ENCODE results near the gene SSX2IP.
"Not testable (repeated sequence)": the region's sequence is repeated elsewhere in the genome, so short reads cannot be mapped to it uniquely, and the experiment has no call there.

The SSX2IP gene, protein sequence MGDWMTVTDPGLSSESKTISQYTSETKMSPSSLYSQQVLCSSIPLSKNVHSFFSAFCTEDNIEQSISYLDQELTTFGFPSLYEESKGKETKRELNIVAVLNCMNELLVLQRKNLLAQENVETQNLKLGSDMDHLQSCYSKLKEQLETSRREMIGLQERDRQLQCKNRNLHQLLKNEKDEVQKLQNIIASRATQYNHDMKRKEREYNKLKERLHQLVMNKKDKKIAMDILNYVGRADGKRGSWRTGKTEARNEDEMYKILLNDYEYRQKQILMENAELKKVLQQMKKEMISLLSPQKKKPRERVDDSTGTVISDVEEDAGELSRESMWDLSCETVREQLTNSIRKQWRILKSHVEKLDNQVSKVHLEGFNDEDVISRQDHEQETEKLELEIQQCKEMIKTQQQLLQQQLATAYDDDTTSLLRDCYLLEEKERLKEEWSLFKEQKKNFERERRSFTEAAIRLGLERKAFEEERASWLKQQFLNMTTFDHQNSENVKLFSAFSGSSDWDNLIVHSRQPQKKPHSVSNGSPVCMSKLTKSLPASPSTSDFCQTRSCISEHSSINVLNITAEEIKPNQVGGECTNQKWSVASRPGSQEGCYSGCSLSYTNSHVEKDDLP

DNA sequence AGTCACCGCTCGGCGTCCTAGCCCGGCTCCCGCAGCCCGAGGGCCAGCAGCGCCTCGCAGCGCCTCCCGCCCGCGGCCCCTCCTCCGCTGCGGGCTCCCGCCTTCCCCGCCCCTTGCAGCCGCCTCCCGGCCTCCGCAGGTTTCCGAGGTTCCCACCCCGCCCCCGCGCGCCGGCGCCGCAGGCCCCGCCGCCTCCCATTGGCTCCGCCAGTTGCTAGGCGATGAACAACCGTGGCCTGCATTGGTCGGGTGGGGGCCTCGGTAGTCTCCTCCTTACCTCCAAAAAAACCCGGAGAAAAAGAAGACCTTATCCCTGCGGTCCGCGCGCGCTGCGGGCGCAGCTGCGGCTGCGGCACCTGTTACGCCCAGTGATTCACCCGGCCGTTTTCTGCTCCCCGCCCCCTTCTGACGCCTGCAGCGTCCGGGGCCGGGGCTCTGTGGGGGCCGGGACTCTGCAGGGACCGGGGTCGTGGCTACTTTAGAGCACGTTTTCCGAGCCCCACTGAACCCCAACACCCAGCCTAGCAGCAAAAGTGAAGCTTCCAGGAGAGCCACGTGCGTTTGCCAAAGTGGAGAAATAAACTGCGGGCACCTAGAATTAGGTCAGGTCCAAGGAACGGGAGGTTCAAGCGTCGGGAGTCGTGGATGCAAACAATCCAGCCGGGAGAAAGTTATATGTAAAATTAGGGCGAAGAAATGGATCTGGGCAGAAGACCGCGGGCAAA, at the start of gene SSX2IP:
SSX2IP (minus strand) TSS at position 65 of the 725 bp plus-strand sequence. CDS start 19,242 bp downstream, outside the sequence.
- peaks cover 4% of the 10 kb centered on the region for H3K36me3 Mint-ChIP-seq (ENCODE audit: low read depth)
- H3K27me3 Mint-ChIP-seq (ENCODE audit: low read depth) = no peaks in the 10 kb centered on the region
- peaks cover 48% of the 10 kb centered on the region for H3K4me1 Mint-ChIP-seq (ENCODE audit: low read depth)
- peak within 1 kb of the TSS; percentile 85 for H3K27ac Mint-ChIP-seq
- peak within 1 kb of the TSS; percentile 87 for H3K4me3 Mint-ChIP-seq
- DNase-seq (ENCODE audit: low spot score) = peak; percentile 97
- H3K9me3 Mint-ChIP-seq = peaks cover 7% of the 10 kb centered on the region

GRCh38 chr1:84738237-84738636, 48.0 kb upstream of the SSX2IP start:
- H3K4me3 Mint-ChIP-seq = no peak overlapping the region
- H3K27ac Mint-ChIP-seq = no peak overlapping the region
- H3K36me3 Mint-ChIP-seq (ENCODE audit: low read depth) = no peaks in the 10 kb centered on the region
- H3K27me3 Mint-ChIP-seq (ENCODE audit: low read depth) = peaks cover 8% of the 10 kb centered on the region
- peaks cover 3% of the 10 kb centered on the region for H3K4me1 Mint-ChIP-seq (ENCODE audit: low read depth)
- H3K9me3 Mint-ChIP-seq = no peaks in the 10 kb centered on the region
- no peak for DNase-seq (ENCODE audit: low spot score)

GRCh38 chr1:84737590-84737989, 47.3 kb upstream of the SSX2IP start:
- Mint-ChIP-seq H3K4me1 (ENCODE audit: low read depth) (no peaks in the 10 kb centered on the region), H3K27me3 (ENCODE audit: low read depth) (peaks cover 8% of the 10 kb centered on the region), H3K4me3 (no peak overlapping the region), H3K9me3 (no peaks in the 10 kb centered on the region), H3K27ac (no peak overlapping the region), H3K36me3 (ENCODE audit: low read depth) (no peaks in the 10 kb centered on the region)
- DNase-seq (ENCODE audit: low spot score) = no peak

- H3K27me3 Mint-ChIP-seq (ENCODE audit: low read depth) = peaks cover 8% of the 10 kb centered on the region
- H3K36me3 Mint-ChIP-seq (ENCODE audit: low read depth) = no peaks in the 10 kb centered on the region
- H3K4me1 Mint-ChIP-seq (ENCODE audit: low read depth) = no peaks in the 10 kb centered on the region
- H3K27ac Mint-ChIP-seq = no peak overlapping the region
- no peak for DNase-seq (ENCODE audit: low spot score)
- no peak overlapping the region for H3K4me3 Mint-ChIP-seq
- no peaks in the 10 kb centered on the region for H3K9me3 Mint-ChIP-seq
Measured at GRCh38 chr1:84736944-84737343, 46.7 kb upstream of the SSX2IP start.

DNA sequence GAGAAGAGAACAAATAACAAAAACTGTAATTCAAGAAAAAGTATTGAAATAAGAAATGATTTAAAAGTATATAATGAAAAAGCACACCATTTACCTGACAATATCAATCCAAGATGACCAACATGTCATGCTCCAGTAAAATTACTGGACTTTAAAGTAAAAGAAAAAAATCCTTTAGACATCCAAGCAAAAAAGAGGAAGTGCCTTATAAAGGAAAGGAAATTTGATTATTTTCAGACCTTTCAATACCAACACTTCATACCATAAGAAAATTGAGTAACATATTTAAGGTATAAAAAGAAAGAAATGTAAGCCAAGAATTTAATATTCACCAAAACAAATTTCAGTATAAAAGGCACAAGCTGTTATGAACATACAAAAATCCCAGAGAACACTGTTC, 46.2 kb upstream of the SSX2IP start:
- Mint-ChIP-seq H3K9me3 (peaks cover 3% of the 10 kb centered on the region), H3K27me3 (ENCODE audit: low read depth) (peaks cover 12% of the 10 kb centered on the region)

DNA sequence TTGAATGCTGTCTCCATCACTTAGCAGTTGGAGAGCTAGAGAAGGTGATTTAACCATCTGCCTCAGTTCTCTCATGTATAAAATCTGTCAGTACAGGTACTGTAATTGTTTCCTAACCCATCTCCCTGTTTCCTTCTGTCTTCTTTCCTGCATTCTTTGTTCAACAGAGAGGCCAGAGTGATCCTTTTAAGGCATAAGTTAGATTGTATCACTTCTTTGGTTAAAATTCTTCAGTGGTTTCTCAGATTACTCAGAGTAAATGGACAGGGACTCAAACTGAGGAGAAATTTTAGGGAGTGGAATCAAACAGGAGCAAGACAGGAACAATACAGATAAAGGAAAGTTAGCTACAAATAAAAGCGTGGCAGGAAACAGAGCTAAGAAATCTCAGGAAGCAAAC, 45.2 kb upstream of the SSX2IP start:
- Mint-ChIP-seq H3K36me3 (ENCODE audit: low read depth) (no peaks in the 10 kb centered on the region), H3K4me3 (no peak overlapping the region), H3K9me3 (peaks cover 5% of the 10 kb centered on the region), H3K4me1 (ENCODE audit: low read depth) (no peaks in the 10 kb centered on the region), H3K27ac (no peak overlapping the region), H3K27me3 (ENCODE audit: low read depth) (peaks cover 19% of the 10 kb centered on the region)
- no peak for DNase-seq (ENCODE audit: low spot score)

More for the DNA sequence above, 46.2 kb upstream of the SSX2IP start:
- Mint-ChIP-seq H3K4me3 (no peak overlapping the region), H3K4me1 (ENCODE audit: low read depth) (no peaks in the 10 kb centered on the region), H3K27ac (no peak overlapping the region), H3K36me3 (ENCODE audit: low read depth) (no peaks in the 10 kb centered on the region)
- DNase-seq (ENCODE audit: low spot score) = no peak

- Mint-ChIP-seq H3K27me3 (ENCODE audit: low read depth) (peaks cover 35% of the 10 kb centered on the region), H3K4me1 (ENCODE audit: low read depth) (no peaks in the 10 kb centered on the region), H3K9me3 (peaks cover 5% of the 10 kb centered on the region), H3K4me3 (no peak overlapping the region), H3K27ac (no peak overlapping the region), H3K36me3 (ENCODE audit: low read depth) (no peaks in the 10 kb centered on the region)
- DNase-seq (ENCODE audit: low spot score) = no peak
Measured at GRCh38 chr1:84732520-84732919, 42.3 kb upstream of the SSX2IP start.

DNA sequence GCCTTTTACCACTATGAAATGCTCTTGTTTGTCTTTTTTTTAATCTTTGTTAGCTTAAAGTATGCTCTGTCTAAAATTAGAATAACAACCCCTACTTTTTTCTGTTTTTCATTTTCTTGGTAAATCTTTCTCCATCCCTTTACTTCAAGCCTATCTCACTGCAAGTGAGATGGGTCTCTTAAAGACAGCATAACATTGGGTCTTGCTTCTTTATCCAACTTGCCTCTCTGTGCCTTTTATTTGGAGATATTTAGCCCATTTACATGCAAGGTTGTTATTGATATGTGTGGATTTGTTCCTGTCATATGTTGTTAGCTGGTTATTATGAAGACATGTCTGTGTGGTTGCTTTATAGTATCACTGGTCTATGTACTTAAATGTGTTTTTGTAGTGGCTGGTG, 41.3 kb upstream of the SSX2IP start:
- Mint-ChIP-seq H3K27ac (no peak overlapping the region), H3K4me3 (no peak overlapping the region), H3K9me3 (peaks cover 5% of the 10 kb centered on the region), H3K4me1 (ENCODE audit: low read depth) (no peaks in the 10 kb centered on the region), H3K36me3 (ENCODE audit: low read depth) (no peaks in the 10 kb centered on the region), H3K27me3 (ENCODE audit: low read depth) (peaks cover 33% of the 10 kb centered on the region)
- no peak for DNase-seq (ENCODE audit: low spot score)

- not testable (repeated sequence) for H3K9me3 Mint-ChIP-seq; DNase-seq (ENCODE audit: low spot score); H3K27ac Mint-ChIP-seq; H3K4me1 Mint-ChIP-seq (ENCODE audit: low read depth); H3K36me3 Mint-ChIP-seq (ENCODE audit: low read depth); H3K4me3 Mint-ChIP-seq
- peaks cover 27% of the 10 kb centered on the region for H3K27me3 Mint-ChIP-seq (ENCODE audit: low read depth)
Measured at GRCh38 chr1:84727711-84728110, 37.5 kb upstream of the SSX2IP start.

- H3K27me3 Mint-ChIP-seq (ENCODE audit: low read depth) = peaks cover 27% of the 10 kb centered on the region
- H3K9me3 Mint-ChIP-seq = peaks cover 5% of the 10 kb centered on the region
- no peaks in the 10 kb centered on the region for H3K36me3 Mint-ChIP-seq (ENCODE audit: low read depth)
- H3K4me1 Mint-ChIP-seq (ENCODE audit: low read depth) = peaks cover 2% of the 10 kb centered on the region
- no peak for DNase-seq (ENCODE audit: low spot score)
- H3K4me3 Mint-ChIP-seq = no peak overlapping the region
- H3K27ac Mint-ChIP-seq = no peak overlapping the region
Measured at GRCh38 chr1:84726593-84727499, 36.6 kb upstream of the SSX2IP start.

DNA sequence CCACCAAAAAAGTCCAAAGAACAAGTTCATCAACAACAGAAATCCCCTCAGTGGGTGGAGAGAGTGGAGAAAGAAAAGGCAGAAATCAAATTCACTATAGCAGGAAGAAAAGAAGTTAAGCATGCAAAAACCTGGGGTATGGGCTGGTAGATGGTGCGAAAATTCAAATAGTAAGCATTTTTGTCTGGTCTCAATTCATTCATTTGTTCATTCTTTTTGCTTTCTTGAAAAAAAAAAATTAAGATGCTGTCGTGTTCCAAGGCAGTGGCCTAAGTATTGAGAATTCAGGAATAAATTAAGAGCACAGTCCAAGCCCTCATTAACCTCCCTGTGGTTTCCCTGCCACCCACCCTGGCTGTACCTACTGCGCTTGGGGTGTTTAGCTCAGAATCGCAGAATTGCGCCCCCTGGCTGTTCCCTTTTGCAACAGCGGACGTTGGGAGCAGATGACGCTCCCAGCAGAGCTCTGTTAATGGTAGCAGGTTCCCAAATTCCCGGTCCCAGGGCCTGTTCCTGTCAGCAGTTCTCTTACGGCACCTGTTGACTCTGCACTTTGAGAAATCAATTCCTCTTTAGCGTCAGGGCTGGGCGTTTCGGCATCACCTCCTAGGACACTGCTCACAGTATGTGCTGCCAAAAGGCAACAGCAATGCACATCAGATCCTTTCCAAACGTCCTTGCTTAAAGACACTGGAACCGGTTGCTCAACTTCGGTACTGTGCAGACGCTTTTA, 34.0 kb upstream of the SSX2IP start:
- peaks cover 13% of the 10 kb centered on the region for H3K27me3 Mint-ChIP-seq (ENCODE audit: low read depth)
- H3K4me3 Mint-ChIP-seq = no peak overlapping the region
- DNase-seq (ENCODE audit: low spot score) = no peak
- no peaks in the 10 kb centered on the region for H3K9me3 Mint-ChIP-seq
- peaks cover 13% of the 10 kb centered on the region for H3K4me1 Mint-ChIP-seq (ENCODE audit: low read depth)
- no peak overlapping the region for H3K27ac Mint-ChIP-seq
- H3K36me3 Mint-ChIP-seq (ENCODE audit: low read depth) = no peaks in the 10 kb centered on the region

DNA sequence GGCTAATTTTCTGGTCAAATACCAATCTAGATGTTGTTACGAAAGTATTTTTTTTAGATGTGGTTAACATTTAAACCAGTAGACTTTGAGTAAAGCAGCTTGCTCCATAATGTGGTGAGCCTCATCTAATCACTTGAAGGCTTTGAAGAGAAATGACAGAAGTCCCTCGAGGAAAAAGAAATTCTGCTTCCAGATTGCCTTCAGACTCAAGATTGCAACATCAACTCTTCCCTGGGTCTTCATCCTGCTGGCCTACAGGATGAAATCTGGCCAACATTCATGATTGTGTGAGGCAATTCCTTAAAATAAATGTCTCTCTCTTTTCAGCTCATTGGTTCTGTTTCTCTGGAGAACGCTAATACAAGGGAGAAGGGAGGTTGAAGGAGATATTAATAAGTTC, 32.5 kb upstream of the SSX2IP start:
- H3K4me1 Mint-ChIP-seq (ENCODE audit: low read depth) = peaks cover 13% of the 10 kb centered on the region
- no peaks in the 10 kb centered on the region for H3K9me3 Mint-ChIP-seq
- DNase-seq (ENCODE audit: low spot score) = no peak
- H3K27me3 Mint-ChIP-seq (ENCODE audit: low read depth) = peaks cover 3% of the 10 kb centered on the region
- no peak overlapping the region for H3K27ac Mint-ChIP-seq
- no peak overlapping the region for H3K4me3 Mint-ChIP-seq
- H3K36me3 Mint-ChIP-seq (ENCODE audit: low read depth) = no peaks in the 10 kb centered on the region

- not testable (repeated sequence) for H3K9me3 Mint-ChIP-seq; DNase-seq (ENCODE audit: low spot score); H3K27ac Mint-ChIP-seq; H3K27me3 Mint-ChIP-seq (ENCODE audit: low read depth); H3K36me3 Mint-ChIP-seq (ENCODE audit: low read depth); H3K4me3 Mint-ChIP-seq
- H3K4me1 Mint-ChIP-seq (ENCODE audit: low read depth) = peaks cover 16% of the 10 kb centered on the region
Measured at GRCh38 chr1:84721872-84722271, 31.6 kb upstream of the SSX2IP start.
